Neutrophil (primary cell): ENCODE data around the gene VPS8.

ENCODE experiments used
- H3K27ac ChIP-seq: fragments of 200-600 bp; sonication (generic); 2 replicates; pipeline ENCODE4 v1.5.1; 2016; ENCODE audit warnings: mild to moderate bottlenecking, moderate library complexity
- H3K27me3 ChIP-seq: fragments of 200-600 bp; sonication (generic); 2 replicates; pipeline ENCODE4 v1.6.0; 2016; ENCODE audit warnings: mild to moderate bottlenecking
- H3K36me3 ChIP-seq: fragments of 200-600 bp; sonication (generic); 2 replicates; pipeline ENCODE4 v1.5.1; 2017
- H3K4me1 ChIP-seq, 2 experiments: fragments of 200-600 bp in 1 of 2; sonication (generic) in 1 of 2; 1 replicate in 1 of 2; 2 replicates in 1 of 2; pipeline versions ENCODE4 v1.5.1 to v1.6.1; 2013 to 2016; ENCODE audit warnings: low read depth in 1 of 2, low read length in 1 of 2, mild to moderate bottlenecking in 1 of 2, moderate library complexity in 1 of 2; ENCODE audit not compliant: control insufficient read depth in 1 of 2, insufficient read depth in 1 of 2
- H3K4me3 ChIP-seq, 2 experiments: fragments of 200-600 bp in 1 of 2; sonication (generic) in 1 of 2; 1 replicate in 1 of 2; 2 replicates in 1 of 2; pipeline ENCODE4 v1.5.1; 2013 to 2016; ENCODE audit warnings: low read depth in 1 of 2, low read length in 1 of 2, mild to moderate bottlenecking in 1 of 2, moderate library complexity in 1 of 2
- H3K9me3 ChIP-seq: fragments of 200-600 bp; sonication (generic); 2 replicates; pipeline ENCODE4 v1.5.1; 2016
- TF ChIP-seq, protein P1 (sequence below): fragments of 200-600 bp; sonication (generic); IDR thresholded peaks from 2 replicates; pipeline ENCODE4 v1.5.1; 2016; ENCODE audit warnings: antibody characterized with exemption

Gene VPS8

DNA sequence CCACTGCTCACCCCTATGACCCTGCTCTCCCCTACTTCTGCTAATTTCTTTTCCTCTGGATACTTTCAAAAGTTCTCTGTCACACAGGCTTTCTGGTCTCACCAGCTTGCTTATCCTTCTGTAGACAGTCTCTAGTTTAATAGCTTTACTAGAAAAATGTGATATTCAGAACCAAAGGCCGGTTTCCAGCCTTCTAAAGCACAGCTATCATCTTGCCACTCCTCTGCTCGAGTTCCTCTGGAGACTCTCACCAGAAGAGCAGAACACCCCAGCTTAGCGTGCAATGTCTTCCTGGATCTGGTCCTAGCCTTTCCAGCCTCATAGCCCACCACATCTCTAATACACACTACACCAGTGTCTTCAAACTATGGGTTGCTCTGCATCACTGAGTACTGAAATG is 1.8 kb upstream of the VPS8 start:
- Histone ChIP-seq H3K36me3 (no peaks in the 10 kb centered on the region), H3K4me3 (no peak overlapping the region)

DNA sequence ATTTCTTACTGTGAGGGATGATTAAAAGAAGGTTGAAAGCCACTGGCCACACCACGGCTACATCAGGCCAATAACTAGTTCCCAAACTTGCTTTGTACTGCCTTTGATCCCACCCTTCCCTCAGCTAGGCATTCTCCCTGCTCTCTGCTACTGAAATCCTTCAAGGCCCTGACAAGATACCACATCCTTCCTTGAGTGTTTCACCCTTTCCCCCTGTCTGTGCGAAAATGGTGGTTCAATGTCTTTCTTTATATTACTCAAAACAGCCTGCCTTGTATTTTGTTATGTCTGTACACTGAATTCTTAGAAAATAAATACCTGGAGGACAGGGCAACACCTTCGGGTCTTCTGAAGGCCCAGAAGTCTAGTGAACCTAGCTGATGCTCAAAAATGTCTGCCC is 932 bp upstream of the VPS8 start:
- peak overlapping the region in 1 of 2 experiments; percentile 77 for H3K4me3 ChIP-seq
- peaks cover 59 to 66% of the 10 kb centered on the region in 2 experiments for H3K4me1 ChIP-seq

More for the DNA sequence above, 1.8 kb upstream of the VPS8 start:
- TF ChIP-seq, protein P1, sequence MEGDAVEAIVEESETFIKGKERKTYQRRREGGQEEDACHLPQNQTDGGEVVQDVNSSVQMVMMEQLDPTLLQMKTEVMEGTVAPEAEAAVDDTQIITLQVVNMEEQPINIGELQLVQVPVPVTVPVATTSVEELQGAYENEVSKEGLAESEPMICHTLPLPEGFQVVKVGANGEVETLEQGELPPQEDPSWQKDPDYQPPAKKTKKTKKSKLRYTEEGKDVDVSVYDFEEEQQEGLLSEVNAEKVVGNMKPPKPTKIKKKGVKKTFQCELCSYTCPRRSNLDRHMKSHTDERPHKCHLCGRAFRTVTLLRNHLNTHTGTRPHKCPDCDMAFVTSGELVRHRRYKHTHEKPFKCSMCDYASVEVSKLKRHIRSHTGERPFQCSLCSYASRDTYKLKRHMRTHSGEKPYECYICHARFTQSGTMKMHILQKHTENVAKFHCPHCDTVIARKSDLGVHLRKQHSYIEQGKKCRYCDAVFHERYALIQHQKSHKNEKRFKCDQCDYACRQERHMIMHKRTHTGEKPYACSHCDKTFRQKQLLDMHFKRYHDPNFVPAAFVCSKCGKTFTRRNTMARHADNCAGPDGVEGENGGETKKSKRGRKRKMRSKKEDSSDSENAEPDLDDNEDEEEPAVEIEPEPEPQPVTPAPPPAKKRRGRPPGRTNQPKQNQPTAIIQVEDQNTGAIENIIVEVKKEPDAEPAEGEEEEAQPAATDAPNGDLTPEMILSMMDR: no peak
- Histone ChIP-seq H3K27ac (peak overlapping the region; percentile 30), H3K9me3 (no peaks in the 10 kb centered on the region), H3K27me3 (no peaks in the 10 kb centered on the region), H3K4me1 (peaks cover 59 to 65% of the 10 kb centered on the region in 2 experiments)

DNA sequence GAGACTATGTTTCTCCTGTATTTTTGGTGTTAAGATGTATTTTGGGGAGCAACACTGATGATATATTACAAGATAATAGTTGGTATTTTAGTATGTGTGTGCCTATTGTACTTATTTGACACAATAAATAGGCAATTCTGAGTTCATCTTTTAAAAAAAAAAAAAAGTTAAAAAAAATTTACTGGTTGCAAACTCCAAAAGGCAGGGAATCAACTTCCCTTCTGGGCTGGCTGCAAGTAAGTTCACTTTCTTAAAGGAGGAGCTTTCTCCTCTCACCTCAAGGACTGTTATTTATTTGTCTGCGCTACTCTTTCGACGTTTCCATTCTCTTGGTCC is 335 bp upstream of the VPS8 start:
- Histone ChIP-seq H3K4me1 (peaks cover 57 to 66% of the 10 kb centered on the region in 2 experiments), H3K27ac (peak overlapping the region; percentile 94), H3K9me3 (no peaks in the 10 kb centered on the region)

More for the DNA sequence above, 932 bp upstream of the VPS8 start:
- H3K27ac ChIP-seq: peak overlapping the region; percentile 94
- H3K9me3 ChIP-seq: no peaks in the 10 kb centered on the region
- no peaks in the 10 kb centered on the region for H3K27me3 ChIP-seq
- H3K36me3 ChIP-seq: peaks cover 3% of the 10 kb centered on the region
- TF ChIP-seq, protein P1: no peak

DNA sequence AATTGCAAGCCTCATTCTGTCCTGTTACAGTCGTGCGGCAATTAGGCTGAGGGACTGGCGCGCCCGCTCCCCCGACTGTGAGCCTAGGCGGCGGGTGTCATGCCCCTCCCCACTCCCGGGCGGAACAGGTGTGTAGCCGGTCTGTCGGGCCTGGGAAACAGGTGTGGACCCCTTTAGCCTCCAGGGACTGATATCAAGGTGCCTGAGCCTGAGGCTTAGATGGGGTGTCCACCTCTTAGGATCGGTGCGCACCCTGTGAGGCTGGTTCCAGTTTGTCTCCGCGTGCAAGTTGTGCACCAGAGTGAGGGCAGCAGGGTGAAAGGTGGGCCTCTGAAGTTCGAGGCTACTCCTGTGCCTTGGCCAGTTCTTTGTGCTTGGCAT is 686 bp downstream of the VPS8 start:
- peaks cover 57 to 68% of the 10 kb centered on the region in 2 experiments for H3K4me1 ChIP-seq
- H3K27me3 ChIP-seq: no peaks in the 10 kb centered on the region
- TF ChIP-seq, protein P1: no peak
- H3K36me3 ChIP-seq: peaks cover 15% of the 10 kb centered on the region
- peak overlapping the region; percentile 77 to 98 for H3K4me3 ChIP-seq
- peak overlapping the region; percentile 94 for H3K27ac ChIP-seq
- no peaks in the 10 kb centered on the region for H3K9me3 ChIP-seq

More for the DNA sequence above, 335 bp upstream of the VPS8 start:
- TF ChIP-seq, protein P1: no peak
- Histone ChIP-seq H3K36me3 (peaks cover 9% of the 10 kb centered on the region), H3K27me3 (no peaks in the 10 kb centered on the region), H3K4me3 (peak overlapping the region; percentile 77 to 98)

DNA sequence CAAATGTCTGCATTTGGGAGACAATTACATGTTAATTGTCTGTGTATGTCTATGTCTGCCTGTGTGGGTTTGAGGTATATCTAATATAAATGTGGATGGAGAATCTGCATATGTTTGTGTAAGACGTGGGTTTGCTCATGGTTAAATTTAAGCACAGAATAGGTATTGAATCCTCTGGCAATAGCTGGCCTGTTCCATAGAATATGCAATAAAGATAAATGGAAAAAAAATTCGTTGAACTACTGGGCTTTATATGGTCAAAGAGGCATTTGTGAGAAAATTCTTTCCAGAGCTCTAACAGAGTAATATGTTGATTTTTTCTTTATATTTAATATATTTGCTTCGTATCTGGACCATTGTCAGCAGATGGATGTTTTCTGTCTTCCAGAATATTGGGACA is 1.4 kb downstream of the VPS8 start:
- peaks cover 15% of the 10 kb centered on the region for H3K36me3 ChIP-seq
- peak overlapping the region; percentile 94 for H3K27ac ChIP-seq
- peak overlapping the region; percentile 77 to 98 for H3K4me3 ChIP-seq
- TF ChIP-seq, protein P1: no peak
- no peaks in the 10 kb centered on the region for H3K9me3 ChIP-seq
- no peaks in the 10 kb centered on the region for H3K27me3 ChIP-seq
- H3K4me1 ChIP-seq: peaks cover 64 to 69% of the 10 kb centered on the region in 2 experiments

DNA sequence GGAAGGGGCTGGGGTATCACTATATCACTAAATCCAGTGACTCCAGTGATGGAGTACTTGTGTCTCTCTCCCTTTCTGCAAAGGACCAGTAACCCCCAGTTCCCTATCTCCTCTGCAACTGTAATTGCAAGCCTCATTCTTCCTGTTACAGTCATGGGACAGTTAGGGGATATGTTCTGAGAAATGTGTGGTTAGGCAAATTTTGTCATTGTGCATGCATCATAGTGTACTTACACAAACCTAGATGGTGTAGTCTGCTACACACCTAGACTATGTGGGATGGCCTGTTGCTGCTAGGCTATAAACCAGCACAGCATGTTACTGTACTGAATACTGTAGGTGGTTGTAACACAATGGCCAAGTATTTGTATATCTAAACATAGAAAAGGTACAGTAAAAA is 2.2 kb downstream of the VPS8 start:
- TF ChIP-seq, protein P1: no peak
- Histone ChIP-seq H3K27me3 (no peaks in the 10 kb centered on the region), H3K4me3 (peak overlapping the region; percentile 77 to 98), H3K27ac (peak overlapping the region; percentile 94), H3K36me3 (peaks cover 15% of the 10 kb centered on the region), H3K9me3 (no peaks in the 10 kb centered on the region), H3K4me1 (peaks cover 64 to 69% of the 10 kb centered on the region in 2 experiments)
